MCF 10A (cell line): ENCODE measurements around the gene TMEM232. TPM values are rescaled to one million over a fixed set of nuclear protein-coding genes. Genes with fewer than 3 reads are reported as not detected.

ENCODE experiments used
- BruUV-seq: library from RNA; stranded (reverse); fragments of 400-500 nt; replicated peaks from 2 replicates; lab custom pipeline; 2021; lab: Mats Ljungman, UMichigan
- CTCF ChIA-PET: fragments of 300-600 bp; sonication (Branson Sonifier 250); formaldehyde crosslinking; extraction: SDS; loops from one replicate; lab custom pipeline; 2021; ENCODE audit warnings: antibody characterized with exemption, inconsistent platforms; lab: Yijun Ruan, JAX
- POLR2A ChIA-PET: fragments of 300-600, 350-650 bp; sonication (Branson Sonifier 250); formaldehyde crosslinking; extraction: SDS; loops from one replicate; lab custom pipeline; 2020; ENCODE audit warnings: antibody characterized with exemption, inconsistent platforms; lab: Yijun Ruan, JAX
- DNase-seq: peaks from one replicate; pipeline ENCODE4 v3.0.0-alpha.2; 2018; ENCODE audit not compliant: unreplicated experiment
- H3K27ac Mint-ChIP-seq: one replicate; pipeline ENCODE4 v1.8.0; 2022; ENCODE audit warnings: mild to moderate bottlenecking, low read depth, mixed read lengths; ENCODE audit not compliant: unreplicated experiment
- H3K27me3 Mint-ChIP-seq: one replicate; pipeline ENCODE4 v1.8.0; 2022; ENCODE audit warnings: mixed read lengths; ENCODE audit not compliant: insufficient read depth, unreplicated experiment
- H3K36me3 Mint-ChIP-seq: one replicate; pipeline ENCODE4 v1.8.0; 2022; ENCODE audit warnings: mild to moderate bottlenecking, moderate library complexity, mixed read lengths; ENCODE audit not compliant: insufficient read depth, unreplicated experiment
- H3K4me1 Mint-ChIP-seq: one replicate; pipeline ENCODE4 v1.8.0; 2022; ENCODE audit warnings: mixed read lengths; ENCODE audit not compliant: insufficient read depth, unreplicated experiment
- H3K4me3 Mint-ChIP-seq: one replicate; pipeline ENCODE4 v1.8.0; 2022; ENCODE audit warnings: mild to moderate bottlenecking, moderate library complexity, mixed read lengths; ENCODE audit not compliant: unreplicated experiment
- H3K9me3 Mint-ChIP-seq: one replicate; pipeline ENCODE4 v1.8.0; 2022; ENCODE audit warnings: mixed read lengths; ENCODE audit not compliant: unreplicated experiment
- intact Hi-C: fragments of 100-400 bp; cut with micrococcal nuclease; formaldehyde crosslinking; loops from 2 replicates; pipeline ENCODE4 v1.14.1; 2022
- total RNA-seq: library from RNA; stranded (reverse); gene quantifications from 2 replicates; pipeline ENCODE4 v1.2.3, GENCODE V29; 2022
- TF ChIP-seq, protein P1 (sequence below): fragments of 200-600 bp; IDR thresholded peaks from one replicate; pipeline ENCODE4 v1.8.0; 2022; ENCODE audit warnings: antibody characterized with exemption, mild to moderate bottlenecking; ENCODE audit not compliant: unreplicated experiment

The TMEM232 gene
- total RNA-seq, 1 experiment from 2014 or later, result 2.8 TPM

DNA sequence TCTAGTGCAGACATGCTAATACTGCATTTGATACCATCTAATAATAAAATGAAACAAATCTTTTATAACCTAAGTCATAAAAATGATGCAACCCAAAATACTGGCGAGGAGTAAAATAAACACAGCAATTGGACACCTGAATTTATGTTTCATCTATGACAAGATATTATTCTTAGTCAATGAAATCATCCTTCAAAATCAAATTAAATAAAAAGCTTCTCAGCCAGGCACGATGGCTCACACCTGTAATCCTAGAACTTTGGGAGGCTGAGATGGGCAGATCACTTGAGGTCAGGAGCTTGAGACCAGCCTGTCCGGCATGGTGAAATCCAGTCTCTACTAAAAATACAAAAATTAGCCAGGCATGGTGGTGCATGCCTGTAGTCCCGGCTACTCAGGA is 179.0 kb downstream of the TMEM232 start:
- no peaks in the 10 kb centered on the region for H3K27me3 Mint-ChIP-seq
- no peak overlapping the region for H3K4me3 Mint-ChIP-seq
- intact Hi-C loops, result no loop called here
- POLR2A ChIA-PET, result interaction anchor here (0.9 to 1.0 kb wide), 2 partner anchors 12 to 859 kb away, joined by 3 to 4 read pairs; no protein-coding TSS in a partner anchor
- H3K36me3 Mint-ChIP-seq, result peaks cover 7% of the 10 kb centered on the region
- no TSS peak for BruUV-seq
- CTCF ChIA-PET, result no interaction called here
- H3K27ac Mint-ChIP-seq, result peak overlapping the region; percentile 12
- TF ChIP-seq, protein P1, sequence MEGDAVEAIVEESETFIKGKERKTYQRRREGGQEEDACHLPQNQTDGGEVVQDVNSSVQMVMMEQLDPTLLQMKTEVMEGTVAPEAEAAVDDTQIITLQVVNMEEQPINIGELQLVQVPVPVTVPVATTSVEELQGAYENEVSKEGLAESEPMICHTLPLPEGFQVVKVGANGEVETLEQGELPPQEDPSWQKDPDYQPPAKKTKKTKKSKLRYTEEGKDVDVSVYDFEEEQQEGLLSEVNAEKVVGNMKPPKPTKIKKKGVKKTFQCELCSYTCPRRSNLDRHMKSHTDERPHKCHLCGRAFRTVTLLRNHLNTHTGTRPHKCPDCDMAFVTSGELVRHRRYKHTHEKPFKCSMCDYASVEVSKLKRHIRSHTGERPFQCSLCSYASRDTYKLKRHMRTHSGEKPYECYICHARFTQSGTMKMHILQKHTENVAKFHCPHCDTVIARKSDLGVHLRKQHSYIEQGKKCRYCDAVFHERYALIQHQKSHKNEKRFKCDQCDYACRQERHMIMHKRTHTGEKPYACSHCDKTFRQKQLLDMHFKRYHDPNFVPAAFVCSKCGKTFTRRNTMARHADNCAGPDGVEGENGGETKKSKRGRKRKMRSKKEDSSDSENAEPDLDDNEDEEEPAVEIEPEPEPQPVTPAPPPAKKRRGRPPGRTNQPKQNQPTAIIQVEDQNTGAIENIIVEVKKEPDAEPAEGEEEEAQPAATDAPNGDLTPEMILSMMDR, result no peak
- H3K4me1 Mint-ChIP-seq, result peaks cover 14% of the 10 kb centered on the region
- DNase-seq, result no peak
- no peaks in the 10 kb centered on the region for H3K9me3 Mint-ChIP-seq

DNA sequence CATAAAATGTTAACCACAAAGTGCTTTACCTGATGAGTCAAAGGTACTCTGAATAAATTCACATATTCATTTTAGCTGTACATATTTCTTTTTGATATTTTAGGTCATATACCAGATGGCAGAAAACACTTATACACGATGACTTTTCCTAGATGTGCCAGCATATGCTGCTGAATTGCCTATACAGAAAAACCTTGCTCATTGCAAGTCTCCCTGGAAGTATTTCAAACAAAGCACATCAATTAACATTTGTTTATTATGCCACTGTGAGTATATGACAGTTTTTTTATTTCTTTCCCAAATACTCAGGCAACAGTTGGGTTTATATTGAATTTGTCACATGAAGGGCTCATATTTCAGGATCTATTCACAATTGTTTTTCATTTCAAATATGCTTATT is 180.8 kb downstream of the TMEM232 start:
- Mint-ChIP-seq H3K4me3 (no peak overlapping the region), H3K27me3 (no peaks in the 10 kb centered on the region), H3K27ac (no peak overlapping the region), H3K36me3 (peaks cover 7% of the 10 kb centered on the region), H3K9me3 (no peaks in the 10 kb centered on the region), H3K4me1 (peaks cover 14% of the 10 kb centered on the region)
- ChIA-PET CTCF (interaction anchor here (1.1 kb wide), 1 partner anchor 11 kb away, joined by 3 read pairs; no protein-coding TSS in a partner anchor), POLR2A (no interaction called here)
- no TSS peak for BruUV-seq
- no peak for DNase-seq
- TF ChIP-seq, protein P1, result no peak
- intact Hi-C loops, result no loop called here

DNA sequence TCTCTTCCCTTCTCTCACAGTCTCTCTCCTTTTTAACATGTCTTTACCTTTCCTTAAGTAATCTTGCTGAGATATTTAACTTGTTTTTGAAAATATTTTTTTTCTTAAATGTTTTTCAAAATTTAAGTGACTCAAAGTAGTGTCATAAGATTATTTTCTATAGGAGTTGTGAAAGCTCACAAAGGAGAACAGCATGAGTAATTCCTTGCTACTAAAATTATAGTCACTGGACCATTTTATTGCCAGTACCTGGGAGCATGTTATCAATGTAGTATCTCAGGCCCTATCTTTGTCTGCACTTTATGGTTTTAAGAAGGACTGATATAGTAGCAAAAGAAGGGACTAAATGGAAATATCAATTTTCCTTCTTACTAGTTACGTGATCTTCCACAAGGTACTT is 181.9 kb downstream of the TMEM232 start:
- POLR2A ChIA-PET, result interaction anchor here (0.7 kb wide), 1 partner anchor 1139 kb away, joined by 3 read pairs; no protein-coding TSS in a partner anchor
- no peak overlapping the region for H3K27ac Mint-ChIP-seq
- H3K9me3 Mint-ChIP-seq, result no peaks in the 10 kb centered on the region

DNA sequence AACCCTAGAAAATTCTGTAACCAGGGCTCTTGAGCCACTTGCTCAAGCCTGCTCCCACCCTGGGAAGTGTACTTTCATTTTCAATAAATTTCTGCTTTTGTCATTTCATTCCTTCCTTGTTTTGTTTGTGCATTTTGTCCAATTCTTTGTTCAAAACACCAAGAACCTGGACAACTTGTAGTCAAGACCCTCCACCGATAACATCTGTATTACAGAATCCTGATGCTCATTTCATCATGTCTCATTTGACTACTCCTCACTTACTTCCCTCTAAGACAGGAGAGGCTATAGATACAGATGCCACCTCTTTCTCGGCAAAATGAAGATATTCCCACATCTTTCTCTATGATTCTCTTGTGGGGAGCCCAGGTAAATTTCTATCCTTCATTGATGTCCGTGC is 183.5 kb downstream of the TMEM232 start:
- ChIA-PET CTCF (no interaction called here), POLR2A (no interaction called here)
- H3K27me3 Mint-ChIP-seq, result no peaks in the 10 kb centered on the region
- DNase-seq, result no peak
- TF ChIP-seq, protein P1, result no peak
- H3K4me3 Mint-ChIP-seq, result no peak overlapping the region
- no peaks in the 10 kb centered on the region for H3K9me3 Mint-ChIP-seq
- intact Hi-C loops, result no loop called here
- no peak overlapping the region for H3K27ac Mint-ChIP-seq
- H3K4me1 Mint-ChIP-seq, result peaks cover 14% of the 10 kb centered on the region
- BruUV-seq, result no TSS peak
- no peaks in the 10 kb centered on the region for H3K36me3 Mint-ChIP-seq

More for the DNA sequence above, 181.9 kb downstream of the TMEM232 start:
- TF ChIP-seq, protein P1, result no peak
- Mint-ChIP-seq H3K27me3 (no peaks in the 10 kb centered on the region), H3K4me1 (peaks cover 14% of the 10 kb centered on the region), H3K36me3 (peaks cover 7% of the 10 kb centered on the region), H3K4me3 (no peak overlapping the region)
- CTCF ChIA-PET, result no interaction called here
- DNase-seq, result no peak
- intact Hi-C loops, result no loop called here
- BruUV-seq, result no TSS peak
